Kasumi-1 (cell line): ENCODE measurements around the gene PHGDH.
"Not testable (repeated sequence)": the region's sequence is repeated elsewhere in the genome, so short reads cannot be mapped to it uniquely, and the experiment has no call there.

Source experiments
- DNase-seq, 2 experiments: peaks; one replicate each; lab custom pipeline; 2025; lab: John Stamatoyannopoulos, UW

The PHGDH gene

DNA sequence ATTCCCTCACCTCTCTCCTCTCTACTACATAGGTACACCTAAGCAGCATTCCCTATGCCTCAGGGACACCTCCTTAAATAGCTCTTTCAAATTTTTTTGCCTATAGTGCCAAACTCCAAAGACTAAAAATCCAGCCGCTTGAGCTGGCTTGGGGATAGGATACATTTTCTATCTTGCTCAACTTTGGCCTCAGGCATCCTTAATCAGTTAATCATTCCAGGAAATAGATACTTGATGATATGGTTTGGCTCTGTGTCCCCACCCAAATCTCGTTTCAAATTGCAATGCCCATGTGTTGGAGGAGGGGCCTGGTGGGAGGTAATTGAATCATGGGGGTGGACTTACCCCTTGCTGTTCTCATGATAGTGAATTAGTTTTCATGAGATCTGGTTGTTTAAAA lies 11.4 kb upstream of the PHGDH start:
- DNase-seq: no peak

DNA sequence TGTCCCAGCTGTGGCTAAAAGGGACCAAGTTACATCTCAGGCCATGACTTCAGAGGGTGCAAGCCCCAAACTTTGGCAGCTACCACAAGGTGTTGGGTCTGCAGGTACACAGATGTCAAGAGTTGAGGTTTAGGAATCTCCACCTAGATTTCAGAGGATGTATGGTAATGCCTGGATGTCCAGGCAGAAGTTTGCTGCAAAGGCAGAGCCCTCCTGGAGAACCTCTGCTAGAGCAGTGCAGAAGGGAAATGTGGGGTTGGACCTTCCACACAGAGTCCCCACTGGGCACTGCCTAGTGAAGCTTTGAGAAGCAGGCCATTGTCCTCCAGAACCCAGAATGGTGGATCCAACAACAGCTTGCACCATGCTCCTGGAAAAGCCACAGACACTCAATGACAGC lies 10.1 kb upstream of the PHGDH start:
- no peak for DNase-seq

DNA sequence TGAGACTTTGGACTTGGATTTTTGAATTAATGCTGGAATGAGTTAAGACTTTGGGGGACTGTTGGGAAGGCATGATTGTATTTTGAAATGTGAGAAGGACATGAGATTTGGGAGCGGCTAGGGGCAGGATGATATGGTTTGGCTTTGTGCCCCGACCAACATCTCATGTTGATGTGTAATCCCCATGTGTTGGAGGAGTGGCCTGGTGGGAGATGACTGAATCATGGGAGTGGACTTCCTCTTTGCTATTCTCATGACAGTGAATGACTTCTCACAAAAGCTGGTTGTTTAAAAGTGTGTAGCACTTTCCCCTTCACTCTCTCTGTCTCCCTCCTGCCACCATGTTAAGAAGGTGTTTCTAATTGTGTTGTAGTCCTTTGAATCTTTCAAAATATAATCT lies 9.3 kb upstream of the PHGDH start:
- no peak for DNase-seq

DNA sequence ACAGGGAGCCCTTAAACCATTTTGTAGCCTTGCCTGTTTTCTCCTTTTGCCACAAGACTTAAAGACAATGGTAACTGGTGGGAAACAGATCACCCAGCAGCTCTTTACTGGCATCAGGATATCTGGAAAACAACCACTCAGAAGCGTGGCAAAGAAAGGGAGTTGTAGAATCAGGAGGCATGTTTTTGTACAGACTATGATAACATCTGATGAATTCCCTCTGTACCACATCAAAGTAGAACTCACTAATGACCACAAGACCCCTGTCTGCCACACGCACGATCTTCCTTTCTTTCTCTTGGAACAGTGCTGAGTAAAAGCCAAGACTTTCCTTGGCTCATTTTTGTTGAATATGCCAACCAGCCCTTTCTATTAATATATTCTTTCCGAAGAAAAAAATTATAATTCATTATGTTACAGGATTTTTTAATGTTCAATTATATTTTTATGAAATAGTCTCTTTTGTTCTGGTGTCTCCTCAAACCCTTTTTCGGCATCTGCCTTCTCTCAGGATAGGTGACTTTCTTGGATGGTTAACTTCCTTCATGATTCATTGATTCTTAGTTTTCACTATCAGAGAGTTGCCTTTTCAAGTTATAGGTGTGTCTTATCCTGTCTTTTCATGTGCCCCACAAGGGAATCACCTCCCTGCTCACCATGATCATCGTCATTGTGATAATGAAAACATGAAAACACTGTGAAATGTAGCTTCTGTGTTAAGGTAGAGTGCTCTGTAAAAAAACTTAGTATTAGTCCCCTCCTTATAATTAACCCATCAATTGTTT lies 7.9 kb upstream of the PHGDH start:
- DNase-seq: no peak

DNA sequence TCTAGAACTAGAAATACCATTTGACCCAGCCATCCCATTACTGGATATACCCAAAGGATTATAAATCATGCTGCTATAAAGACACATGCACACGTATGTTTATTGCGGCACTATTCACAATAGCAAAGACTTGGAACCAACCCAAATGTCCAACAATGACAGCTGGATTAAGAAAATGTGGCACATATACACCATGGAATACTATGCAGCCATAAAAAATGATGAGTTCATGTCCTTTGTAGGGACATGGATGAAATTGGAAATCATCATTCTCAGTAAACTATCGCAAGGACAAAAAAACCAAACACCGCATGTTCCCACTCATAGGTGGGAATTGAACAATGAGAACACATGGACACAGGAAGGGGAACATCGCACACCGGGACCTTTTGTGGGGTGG lies 5.1 kb upstream of the PHGDH start:
- DNase-seq: not testable (repeated sequence)

DNA sequence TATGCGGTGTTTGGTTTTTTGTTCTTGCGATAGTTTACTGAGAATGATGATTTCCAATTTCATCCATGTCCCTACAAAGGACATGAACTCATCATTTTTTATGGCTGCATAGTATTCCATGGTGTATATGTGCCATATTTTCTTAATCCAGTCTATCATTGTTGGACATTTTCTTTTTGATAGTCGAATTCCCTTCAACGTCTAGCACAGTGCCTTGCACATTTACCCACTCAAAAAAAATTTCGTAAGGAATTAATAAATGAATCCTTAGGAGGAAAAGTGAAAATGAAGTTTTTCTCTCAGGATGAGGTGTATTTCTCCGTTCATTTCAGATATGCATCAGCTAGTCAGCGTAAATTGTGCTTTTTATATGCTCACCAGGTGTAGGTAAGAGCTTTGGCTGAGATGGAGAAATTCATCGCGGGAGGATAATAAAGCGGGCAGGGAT lies 354 bp upstream of the PHGDH start:
- DNase-seq: not testable (repeated sequence)

DNA sequence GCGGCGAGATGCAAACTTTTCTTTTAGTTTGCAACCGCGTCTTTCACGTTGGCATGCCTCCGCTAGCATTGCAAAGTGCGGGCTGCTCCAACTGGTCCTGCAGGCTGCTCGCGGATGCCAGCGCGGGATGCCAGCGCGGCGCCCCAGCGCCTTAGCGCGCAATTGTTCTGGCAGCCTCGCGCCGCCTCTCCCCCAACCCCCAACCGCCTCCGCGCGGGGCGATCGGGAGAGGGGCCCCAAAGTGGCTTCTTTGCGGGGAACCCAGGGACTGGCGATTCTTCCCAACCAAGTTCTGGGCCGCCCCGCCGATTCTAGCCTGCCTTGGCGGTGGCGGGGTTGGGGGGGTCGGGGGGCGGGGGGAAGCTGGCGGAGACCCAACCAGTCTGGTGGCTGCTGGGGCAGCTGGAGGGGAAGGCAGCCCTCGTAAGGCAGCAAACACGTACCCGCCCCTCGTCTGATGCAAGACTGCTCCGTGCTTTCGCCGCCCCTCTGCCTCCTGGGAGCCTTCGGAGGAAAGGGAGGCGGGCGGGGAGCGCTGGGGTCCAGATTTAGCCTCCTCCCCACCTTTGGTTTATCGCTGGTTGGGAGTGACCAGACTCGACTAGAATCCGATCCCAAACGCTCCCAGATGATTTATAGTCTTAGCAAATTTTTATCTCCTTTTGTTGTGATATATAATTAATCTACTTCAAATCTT lies 756 bp downstream of the PHGDH start:
- peak; percentile 87 to 88 for DNase-seq

DNA sequence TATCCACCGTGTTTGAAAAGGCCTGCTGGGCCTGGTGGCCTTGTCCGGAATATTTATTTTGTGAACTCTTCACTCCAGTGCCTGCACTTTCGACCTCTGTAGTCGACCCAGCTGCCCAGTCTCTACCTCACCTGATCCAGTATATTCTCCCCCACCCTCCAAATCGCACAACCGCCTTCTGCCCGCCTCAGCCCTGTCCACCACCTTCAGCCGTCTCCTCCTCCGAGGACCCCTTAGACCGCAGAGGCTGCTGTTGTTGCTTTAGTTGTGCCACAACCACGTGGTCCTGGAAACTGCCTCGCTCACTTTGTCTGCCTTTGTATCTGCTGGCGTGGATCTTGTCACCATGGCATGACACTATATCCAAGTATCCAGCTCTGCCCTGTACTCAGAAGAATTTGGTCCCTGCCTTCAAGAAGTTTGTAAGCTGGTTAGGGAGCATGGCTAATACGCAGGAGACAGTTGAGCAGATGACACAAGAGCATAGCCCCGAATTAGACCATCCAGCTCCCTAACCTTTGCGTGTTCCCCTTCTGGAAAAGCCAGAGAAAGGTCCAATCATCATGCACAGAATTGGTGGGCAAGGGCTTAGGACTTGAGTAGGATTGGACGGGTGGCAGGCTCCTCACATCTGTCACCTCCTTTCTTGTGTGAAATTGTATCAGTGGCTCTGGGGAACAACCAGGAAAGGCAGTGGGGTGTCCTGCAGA lies 1.5 kb downstream of the PHGDH start:
- DNase-seq: peak; percentile 35 to 36

DNA sequence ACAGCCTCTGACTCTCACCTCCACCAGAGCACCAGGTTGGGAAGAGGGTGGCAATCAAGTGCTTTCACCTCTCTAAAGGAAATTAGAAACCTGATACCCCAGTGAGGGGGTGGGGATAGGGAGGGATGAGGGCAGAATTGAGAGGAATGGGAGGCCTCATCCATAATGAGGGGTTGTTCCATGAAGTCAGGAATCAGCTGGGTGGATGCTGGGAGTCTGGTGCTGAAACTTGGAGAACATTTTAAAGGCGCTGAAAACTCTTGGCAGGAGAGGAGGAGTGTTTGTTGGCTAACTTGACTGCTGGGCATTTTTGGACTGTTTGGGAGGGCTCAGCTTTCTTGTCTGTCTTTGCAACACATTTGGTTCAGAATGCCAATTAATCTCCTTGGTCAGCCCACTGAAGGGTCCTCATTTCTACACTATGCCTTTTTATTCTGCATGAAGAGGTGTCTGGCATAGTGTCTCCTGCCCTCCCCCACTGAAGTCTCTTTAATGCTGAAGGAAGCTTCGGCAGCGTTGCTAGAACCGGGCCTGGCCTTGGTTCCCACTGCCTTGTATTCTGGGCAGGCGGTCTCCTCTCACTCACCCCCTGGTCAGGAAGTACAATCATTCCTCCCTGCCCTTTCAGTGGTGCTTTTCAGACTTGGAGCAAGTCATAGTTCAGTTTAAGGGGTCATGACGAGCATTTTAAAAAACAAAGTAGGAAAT lies 2.2 kb downstream of the PHGDH start:
- DNase-seq: no peak

DNA sequence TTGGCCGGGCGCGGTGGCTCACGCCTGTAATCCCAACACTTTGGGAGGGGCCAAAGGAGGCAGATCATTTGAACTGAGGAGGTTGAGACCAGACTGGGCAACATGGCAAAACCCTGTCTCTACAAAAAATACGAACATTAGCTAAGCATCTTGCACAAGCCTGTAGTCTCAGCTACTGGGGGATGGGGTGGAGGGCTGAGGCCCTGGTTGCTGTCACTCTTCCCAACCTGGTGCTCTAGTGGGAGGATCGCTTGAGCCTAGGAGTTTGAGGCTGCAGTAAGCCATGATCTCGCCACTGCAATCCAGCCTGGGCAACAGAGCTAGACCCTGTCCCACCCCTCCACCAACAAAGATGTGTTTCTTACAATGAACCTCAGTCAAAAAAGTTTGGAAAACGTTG lies 2.8 kb downstream of the PHGDH start:
- no peak for DNase-seq

DNA sequence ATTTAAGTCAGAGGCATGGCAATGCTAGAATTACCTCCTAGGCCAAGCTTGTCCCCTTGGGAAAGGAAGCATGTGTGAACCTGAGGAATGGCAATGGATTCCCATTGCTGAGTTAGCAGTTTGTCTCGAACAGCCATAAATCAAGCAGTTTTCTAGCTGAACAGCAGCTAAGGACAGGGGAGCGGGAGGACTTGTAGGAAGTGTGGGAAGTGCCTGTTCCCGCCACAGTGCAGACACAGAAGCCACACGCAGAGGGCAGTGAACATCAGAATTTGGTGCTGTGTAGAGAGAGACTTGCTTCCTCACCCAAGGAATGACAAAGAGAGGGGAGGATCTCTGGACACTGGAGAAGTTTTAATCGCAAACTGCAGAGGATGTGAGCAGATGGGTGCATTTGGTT lies 3.8 kb downstream of the PHGDH start:
- peak; percentile 50 to 53 for DNase-seq

DNA sequence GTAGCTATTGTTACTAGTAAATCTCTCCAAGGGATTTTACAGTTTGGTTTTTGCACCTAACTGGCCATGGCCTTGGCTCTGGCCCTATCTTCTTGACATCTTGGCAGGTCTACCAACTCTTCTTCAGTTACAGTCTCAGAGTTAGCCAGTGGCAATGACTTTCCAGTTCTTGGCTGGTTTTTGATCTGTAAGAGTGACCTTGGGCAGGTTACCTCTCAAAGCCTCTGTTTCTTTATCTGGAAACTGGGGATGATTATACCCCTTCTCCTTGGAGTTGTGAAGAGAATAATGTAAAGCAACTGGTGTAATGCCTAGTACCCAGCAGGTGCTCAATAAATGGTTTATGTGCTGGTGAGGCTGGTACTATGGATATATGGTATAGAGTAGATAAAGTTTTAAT lies 6.7 kb downstream of the PHGDH start:
- no peak for DNase-seq

DNA sequence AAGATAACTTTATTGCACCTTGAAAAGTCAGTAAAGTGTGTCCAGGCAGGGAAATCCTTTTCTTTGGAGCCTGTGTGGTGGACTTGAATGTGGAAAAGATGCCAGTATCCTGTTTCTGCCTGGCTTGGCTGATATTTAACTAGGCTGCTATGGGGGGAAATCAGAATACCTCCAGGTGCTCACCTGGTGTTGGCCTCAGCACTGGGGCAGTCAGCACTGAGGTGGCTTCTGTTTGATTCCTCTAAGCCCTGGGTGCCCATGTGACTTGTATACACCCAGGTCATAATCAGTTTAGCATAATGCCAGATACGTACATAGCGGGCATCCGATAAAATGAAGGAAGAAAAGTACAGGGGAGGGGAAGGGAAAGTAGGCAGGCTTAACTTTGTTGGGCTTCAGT lies 7.2 kb downstream of the PHGDH start:
- no peak for DNase-seq

DNA sequence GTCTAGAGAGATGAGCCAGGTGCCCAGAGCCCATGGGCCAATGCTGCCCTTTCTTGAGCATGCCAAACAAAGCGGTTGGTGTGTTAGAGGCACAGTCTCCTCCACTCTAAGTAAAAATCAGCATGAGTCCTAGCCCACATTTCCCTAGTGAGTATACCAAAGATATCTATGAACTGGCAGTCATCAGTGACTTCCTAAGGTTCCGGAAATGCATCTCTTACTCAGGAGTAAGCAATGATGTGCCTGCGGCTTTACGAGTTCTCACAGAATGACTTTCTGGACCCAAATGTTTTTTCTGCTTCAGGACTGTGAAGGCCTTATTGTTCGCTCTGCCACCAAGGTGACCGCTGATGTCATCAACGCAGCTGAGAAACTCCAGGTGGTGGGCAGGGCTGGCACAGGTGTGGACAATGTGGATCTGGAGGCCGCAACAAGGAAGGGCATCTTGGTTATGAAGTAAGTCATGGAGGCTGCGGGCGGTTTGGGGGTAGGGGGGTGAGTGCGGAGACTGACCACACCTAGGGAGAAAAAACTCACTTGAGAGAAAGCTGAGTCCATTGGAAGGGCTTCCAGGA lies 9.2 kb downstream of the PHGDH start:
- no peak for DNase-seq

DNA sequence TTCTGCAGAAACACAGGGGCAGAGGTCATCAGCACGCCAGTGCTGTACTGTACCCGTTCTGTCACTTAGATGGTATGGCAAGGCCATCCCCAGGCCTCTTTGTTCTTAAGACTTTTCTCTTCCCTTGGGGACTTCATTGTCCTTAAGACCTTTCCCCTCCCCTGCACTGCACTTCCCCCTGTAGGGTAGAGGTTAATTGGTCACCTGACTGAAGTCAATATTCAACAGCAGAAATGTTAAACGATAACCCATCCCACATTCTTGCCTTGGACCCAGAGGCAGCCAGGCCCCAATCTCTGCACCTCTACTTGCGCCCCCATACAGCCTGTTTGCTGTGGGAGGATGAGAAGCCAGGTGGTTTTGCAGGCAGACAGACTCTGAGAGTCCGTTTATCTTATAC lies 10.2 kb downstream of the PHGDH start:
- no peak for DNase-seq

DNA sequence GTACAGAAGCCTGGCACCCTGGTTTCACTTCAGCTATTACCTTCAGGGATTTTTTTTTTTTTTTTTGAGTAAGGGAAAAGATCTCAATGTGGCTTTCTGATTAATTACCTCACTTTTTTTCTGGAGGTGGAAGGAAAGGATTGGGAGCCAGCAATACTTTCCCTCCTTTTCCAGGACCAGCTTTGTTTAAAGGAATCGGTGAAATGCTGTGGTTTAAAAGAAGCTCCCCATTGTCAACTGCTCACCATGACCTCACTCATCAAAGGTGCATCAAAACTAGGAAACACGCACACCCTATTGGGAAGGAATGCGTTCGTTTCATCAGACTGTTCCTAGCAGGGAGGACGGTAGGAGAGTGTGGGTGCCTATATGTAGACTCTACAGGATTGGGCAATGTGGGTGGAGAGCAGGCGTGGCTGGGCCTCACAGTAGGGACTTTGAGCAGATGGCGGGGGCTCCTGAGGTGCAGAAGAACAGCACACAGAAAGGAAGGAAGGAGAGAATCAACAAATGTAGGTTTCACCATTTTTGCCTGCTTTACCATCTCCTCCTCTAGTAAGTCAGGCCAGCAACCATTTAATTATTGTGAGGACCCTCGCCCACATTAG lies 13.0 kb downstream of the PHGDH start:
- DNase-seq: no peak

DNA sequence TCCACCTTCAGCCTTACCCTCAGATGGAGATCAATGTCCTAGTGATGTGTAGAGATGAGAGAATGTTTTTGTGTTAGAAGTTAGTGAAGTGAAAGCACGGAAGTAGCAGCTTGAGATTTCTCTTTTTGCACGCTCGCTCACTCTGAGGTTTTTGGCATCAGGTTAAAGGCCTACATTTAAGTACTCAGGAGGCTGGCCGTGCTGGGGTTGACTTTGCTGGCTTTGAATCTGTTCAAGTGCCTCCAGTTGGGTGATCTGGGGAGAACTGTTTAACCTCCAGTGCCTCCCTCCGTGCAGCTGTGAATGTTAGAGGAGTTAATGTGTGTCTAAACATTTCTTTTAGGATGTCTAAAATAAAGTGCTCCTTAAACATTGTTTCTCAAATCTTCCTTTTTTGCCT lies 13.9 kb downstream of the PHGDH start:
- no peak for DNase-seq

DNA sequence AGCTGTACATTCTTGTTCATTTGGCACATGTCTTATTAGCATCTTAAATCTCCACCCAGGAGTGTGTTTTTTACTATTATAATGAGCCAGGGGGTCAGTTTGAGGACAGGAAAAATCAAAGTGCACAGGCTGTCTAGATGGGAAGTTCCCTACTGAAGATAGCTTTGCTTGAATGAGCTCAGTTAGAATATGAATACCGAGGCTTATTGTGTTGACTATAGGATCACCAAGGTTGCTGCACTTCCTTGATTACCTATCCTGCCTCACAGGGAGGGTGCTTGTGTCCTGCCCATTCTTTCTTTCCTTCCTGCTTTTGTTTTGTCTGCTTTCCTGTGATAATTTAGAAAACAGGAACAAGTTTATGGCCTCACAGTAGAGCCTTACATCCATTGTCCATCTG lies 16.3 kb downstream of the PHGDH start:
- DNase-seq: no peak

DNA sequence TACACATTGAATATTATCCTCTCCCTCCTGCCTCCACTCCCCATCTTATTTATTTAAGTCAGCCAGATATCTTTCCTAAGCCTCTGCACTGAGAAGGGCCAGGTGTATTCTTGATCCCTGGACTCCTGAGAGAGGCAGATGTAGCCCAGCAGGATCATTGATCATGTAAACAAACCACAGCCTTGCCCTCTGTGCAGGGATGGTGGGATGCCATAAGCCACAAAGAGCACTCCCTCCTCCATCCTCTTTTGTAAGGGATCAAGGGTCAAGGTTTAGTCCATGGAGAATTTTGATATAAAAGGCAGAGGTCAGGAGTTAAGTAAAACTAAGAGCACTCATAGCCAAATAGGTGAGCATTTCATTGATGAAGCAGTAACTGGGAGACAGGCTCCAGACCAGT lies 17.3 kb downstream of the PHGDH start:
- DNase-seq: no peak

DNA sequence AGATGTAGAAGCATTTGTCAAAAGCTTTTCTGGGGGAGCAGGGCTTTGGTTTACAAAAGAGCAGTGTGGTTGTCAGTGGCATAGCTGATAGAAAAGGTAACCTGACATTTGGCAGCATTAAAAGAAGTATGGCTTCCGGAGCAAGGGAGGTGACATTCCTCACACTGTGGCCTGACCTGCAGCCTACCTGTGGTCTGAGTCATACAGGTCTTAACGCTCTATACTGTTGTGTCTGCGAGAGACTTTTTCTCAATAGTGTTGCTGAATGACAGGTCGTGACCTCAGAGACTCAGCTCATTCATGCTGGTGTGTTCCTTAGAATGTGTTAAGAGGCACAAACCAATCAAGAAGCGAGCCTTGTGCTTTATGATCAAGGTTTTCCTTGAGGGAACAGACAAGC lies 19.3 kb downstream of the PHGDH start:
- no peak for DNase-seq

DNA sequence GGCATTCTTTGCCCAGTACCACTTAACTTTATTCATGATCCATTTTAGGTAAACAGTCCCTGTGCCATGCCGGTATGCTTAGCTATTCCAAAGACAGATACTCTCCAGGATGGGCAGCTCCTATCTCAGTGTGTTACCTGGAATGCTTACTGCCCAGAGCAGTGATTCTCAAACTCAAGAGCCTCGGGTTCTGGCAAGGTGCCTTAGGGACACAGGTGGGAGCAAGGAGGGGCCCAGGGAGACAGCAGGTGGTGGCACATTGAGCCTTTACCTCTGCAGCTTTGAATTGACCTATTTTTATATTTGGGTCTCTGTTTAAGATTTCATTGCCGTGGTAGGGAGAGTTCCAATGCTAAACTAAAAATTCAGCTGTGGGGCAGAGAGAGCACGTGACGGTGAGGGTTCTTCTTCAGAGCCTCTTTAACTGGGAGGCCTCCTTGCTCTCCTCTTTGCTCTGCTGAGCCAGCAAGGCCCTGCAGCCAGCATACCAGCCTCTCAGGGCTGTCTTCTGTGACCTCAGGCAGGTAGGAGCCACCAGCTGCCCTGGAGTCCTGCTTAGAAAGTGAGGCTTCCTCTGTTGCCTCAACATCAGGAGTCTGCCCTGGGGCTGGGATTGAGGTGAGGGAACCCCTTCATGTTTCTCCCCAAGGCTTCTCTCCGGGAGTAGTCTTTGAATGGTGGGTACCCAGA lies 20.2 kb downstream of the PHGDH start:
- DNase-seq: no peak
